Right atrium auricular region (tissue), 2 donors: ENCODE data around the gene CCL25. TPM values are rescaled to one million over a fixed set of nuclear protein-coding genes. Genes with fewer than 3 reads are reported as not detected.

Experiments
- DNase-seq: peaks from one replicate; pipeline ENCODE4 v3.0.0-alpha.2; 2019; ENCODE audit warnings: low spot score
- H3K27ac ChIP-seq, 2 donors: fragments of 200-600 bp; sonication (generic); 1 replicate in 1 of 2; 2 replicates in 1 of 2; pipeline ENCODE4 v1.5.1; 2016 to 2019
- H3K27me3 ChIP-seq, 2 donors: fragments of 200-600 bp; sonication (generic); one replicate each; pipeline versions ENCODE4 v1.5.1 to v1.6.0; 2017 to 2019
- H3K36me3 ChIP-seq: fragments of 200-600 bp; sonication (generic); one replicate; pipeline ENCODE4 v1.5.1; 2016
- H3K4me1 ChIP-seq, 2 donors: fragments of 200-600 bp; sonication (generic); one replicate each; pipeline versions ENCODE4 v1.5.1 to v1.6.0; 2017 to 2019
- H3K4me3 ChIP-seq, 2 donors: fragments of 200-600 bp; sonication (generic); 1 replicate in 1 of 2; 2 replicates in 1 of 2; pipeline ENCODE4 v1.5.1; 2017 to 2019; ENCODE audit warnings: mild to moderate bottlenecking in 1 of 2, moderate library complexity in 1 of 2
- H3K9me3 ChIP-seq, 2 donors: fragments of 200-600 bp; sonication (generic); one replicate each; pipeline ENCODE4 v1.5.1; 2019
- total RNA-seq, 2 donors: library from RNA; depleted of rRNA; stranded (reverse); fragments of >200 nt; gene quantifications; one replicate each; pipeline ENCODE4 v1.1.0, GENCODE V29; 2016
- TF ChIP-seq, protein P1 (sequence below), 2 donors: fragments of 200-600 bp; sonication (generic); IDR thresholded peaks; one replicate each; pipeline ENCODE4 v1.5.1; 2019; ENCODE audit warnings: antibody characterized with exemption in 2 of 2

CCL25 gene
- total RNA-seq, result not detected

GRCh38 chr19:8052464-8052859 lies at the start of gene CCL25:
Gene CCL25 (plus strand): TSS chr19:8052760. CDS start chr19:8053050, 290 bp downstream.
- H3K4me3 ChIP-seq, result no peak within 1 kb of the TSS
- peaks cover 0 to 11% of the 10 kb centered on the region in 2 donors for H3K4me1 ChIP-seq
- H3K27me3 ChIP-seq, result no peaks in the 10 kb centered on the region
- no peaks in the 10 kb centered on the region for H3K9me3 ChIP-seq
- TF ChIP-seq, protein P1, sequence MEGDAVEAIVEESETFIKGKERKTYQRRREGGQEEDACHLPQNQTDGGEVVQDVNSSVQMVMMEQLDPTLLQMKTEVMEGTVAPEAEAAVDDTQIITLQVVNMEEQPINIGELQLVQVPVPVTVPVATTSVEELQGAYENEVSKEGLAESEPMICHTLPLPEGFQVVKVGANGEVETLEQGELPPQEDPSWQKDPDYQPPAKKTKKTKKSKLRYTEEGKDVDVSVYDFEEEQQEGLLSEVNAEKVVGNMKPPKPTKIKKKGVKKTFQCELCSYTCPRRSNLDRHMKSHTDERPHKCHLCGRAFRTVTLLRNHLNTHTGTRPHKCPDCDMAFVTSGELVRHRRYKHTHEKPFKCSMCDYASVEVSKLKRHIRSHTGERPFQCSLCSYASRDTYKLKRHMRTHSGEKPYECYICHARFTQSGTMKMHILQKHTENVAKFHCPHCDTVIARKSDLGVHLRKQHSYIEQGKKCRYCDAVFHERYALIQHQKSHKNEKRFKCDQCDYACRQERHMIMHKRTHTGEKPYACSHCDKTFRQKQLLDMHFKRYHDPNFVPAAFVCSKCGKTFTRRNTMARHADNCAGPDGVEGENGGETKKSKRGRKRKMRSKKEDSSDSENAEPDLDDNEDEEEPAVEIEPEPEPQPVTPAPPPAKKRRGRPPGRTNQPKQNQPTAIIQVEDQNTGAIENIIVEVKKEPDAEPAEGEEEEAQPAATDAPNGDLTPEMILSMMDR (IDR thresholded peaks at IDR 0.05), result no peak
- no peak for DNase-seq
- H3K36me3 ChIP-seq, result no peaks in the 10 kb centered on the region
- no peak within 1 kb of the TSS for H3K27ac ChIP-seq

DNA sequence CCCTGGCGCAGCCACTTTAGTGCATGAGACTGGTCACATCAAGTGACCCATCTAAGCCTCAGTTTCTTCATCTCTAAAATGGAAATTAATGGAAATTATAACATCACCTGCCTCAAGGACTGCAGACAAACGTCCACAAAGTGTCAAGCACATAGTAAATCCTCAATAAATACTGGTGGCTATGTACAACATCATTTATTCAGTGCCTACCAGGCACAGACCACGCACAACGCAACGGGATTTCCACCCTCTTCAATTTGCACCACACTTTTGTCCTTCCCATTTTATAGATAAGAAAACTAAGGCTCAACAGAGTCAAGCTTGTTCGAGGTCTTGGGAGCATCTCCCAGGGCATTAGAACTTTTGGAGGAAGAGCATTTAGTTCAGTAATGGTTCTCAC lies 48.6 kb upstream of the CCL25 start:
- peak overlapping the region in 1 of 2 donors; percentile 82 for H3K27ac ChIP-seq
- no peaks in the 10 kb centered on the region for H3K36me3 ChIP-seq
- TF ChIP-seq, protein P1 (IDR thresholded peaks at IDR 0.05), result no peak
- peaks cover 0 to 54% of the 10 kb centered on the region in 2 donors for H3K4me1 ChIP-seq
- H3K9me3 ChIP-seq, result no peaks in the 10 kb centered on the region
- no peaks in the 10 kb centered on the region for H3K27me3 ChIP-seq
- no peak for DNase-seq
- H3K4me3 ChIP-seq, result peak overlapping the region in 1 of 2 donors; percentile 76

DNA sequence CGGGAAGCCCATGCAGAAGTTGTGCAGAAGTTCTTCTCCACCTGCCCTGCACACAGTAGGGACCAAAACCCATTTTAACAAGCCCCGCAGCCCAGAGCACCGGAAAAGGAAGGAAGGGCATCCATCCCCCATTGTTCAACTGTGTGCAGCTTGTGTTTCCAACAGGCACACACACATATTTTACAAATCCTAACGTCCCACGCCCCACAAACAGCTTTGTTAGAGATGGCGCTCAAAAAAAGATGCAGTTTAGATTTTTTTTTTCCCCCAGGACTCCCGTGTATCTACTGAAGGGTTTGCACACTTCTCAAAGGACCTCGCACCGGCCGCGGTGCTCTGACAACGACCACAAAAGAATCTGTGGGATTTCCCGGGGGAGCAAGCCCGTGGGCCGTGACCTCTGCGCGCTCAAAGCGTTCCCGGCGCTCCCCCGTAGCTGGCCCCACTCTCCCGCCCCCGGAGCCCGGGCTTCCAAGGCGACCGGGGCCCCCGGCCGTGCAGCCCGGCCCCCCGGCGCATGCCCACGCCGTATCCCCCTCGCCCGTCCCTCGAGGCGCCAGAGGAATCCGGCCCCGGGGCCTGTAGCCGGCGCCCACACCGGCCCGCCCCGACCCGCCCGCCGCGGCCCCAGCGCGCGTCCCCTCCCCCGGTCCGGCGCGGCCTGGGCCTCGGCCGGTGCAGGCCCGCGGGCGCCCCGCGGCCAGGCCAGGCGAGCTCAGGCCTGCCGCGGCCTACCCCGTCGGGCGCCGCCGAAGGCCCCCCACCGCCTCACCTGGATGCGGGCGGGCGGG lies 47.6 kb upstream of the CCL25 start:
- peaks cover 0 to 52% of the 10 kb centered on the region in 2 donors for H3K4me1 ChIP-seq
- H3K4me3 ChIP-seq, result peak overlapping the region; percentile 76
- peak overlapping the region; percentile 40 to 82 for H3K27ac ChIP-seq
- TF ChIP-seq, protein P1 (IDR thresholded peaks at IDR 0.05), result no peak
- no peaks in the 10 kb centered on the region for H3K9me3 ChIP-seq
- no peaks in the 10 kb centered on the region for H3K36me3 ChIP-seq
- no peak for DNase-seq
- no peaks in the 10 kb centered on the region for H3K27me3 ChIP-seq

DNA sequence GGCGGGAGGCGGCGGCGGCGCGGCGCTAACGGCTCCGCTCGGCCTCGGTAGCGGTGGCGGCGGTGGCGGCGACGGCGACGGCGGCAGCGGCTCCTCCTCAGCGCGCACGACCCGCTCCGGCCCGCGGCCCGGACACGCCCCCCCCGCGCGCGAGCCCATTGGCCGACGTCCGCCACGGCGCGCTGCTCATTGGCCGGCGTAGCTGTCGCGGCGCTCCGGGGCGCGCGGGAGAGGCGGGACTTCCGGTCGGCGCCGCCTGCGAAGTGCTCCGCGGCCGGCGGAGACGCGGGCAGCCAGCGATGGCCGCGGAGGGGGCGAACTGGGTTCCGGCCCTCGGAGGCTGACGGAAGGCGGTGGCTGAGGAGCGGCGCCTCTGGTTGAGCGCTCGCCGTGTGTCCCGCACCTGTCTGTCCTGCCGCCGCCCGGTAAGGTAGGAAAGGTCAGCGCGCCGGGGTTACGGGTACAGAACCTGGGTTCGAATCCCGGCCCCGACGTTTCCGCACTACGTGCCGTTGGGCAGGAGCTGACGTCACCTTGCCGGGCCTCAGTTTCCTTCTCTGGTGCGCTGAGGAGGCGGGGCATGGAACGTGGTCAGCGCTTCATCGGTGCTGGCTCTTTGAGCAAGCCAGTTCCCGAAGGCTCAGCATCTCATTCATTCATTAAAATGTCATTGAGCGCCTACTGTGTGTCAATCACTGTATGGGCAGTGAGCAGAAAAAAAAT lies 46.9 kb upstream of the CCL25 start, which contains the start of gene ELAVL1:
ELAVL1 (minus strand) TSS at position 108 of the 723 bp plus-strand sequence. CDS start 13,826 bp downstream, outside the sequence.
- Histone ChIP-seq H3K9me3 (no peaks in the 10 kb centered on the region), H3K36me3 (no peaks in the 10 kb centered on the region), H3K27me3 (no peaks in the 10 kb centered on the region), H3K4me3 (peak within 1 kb of the TSS; percentile 76 to 89), H3K27ac (peak within 1 kb of the TSS; percentile 82 to 90), H3K4me1 (peaks cover 0 to 44% of the 10 kb centered on the region in 2 donors)
- DNase-seq, result peak; percentile 85
- TF ChIP-seq, protein P1 (IDR thresholded peaks at IDR 0.05), result peak in 1 of 2 donors; percentile 12

GRCh38 chr19:8017808-8018207 lies 34.8 kb upstream of the CCL25 start:
- no peaks in the 10 kb centered on the region for H3K27me3 ChIP-seq
- no peaks in the 10 kb centered on the region for H3K4me1 ChIP-seq
- H3K27ac ChIP-seq, result no peak overlapping the region
- H3K4me3 ChIP-seq, result no peak overlapping the region
- no peak for DNase-seq
- H3K9me3 ChIP-seq, result no peaks in the 10 kb centered on the region
- TF ChIP-seq, protein P1 (IDR thresholded peaks at IDR 0.05), result no peak
- no peaks in the 10 kb centered on the region for H3K36me3 ChIP-seq
